Astrocyte (in vitro differentiated cells and primary cell): Measurements from ENCODE around the gene KCNMA1. TPM values are rescaled to one million over a fixed set of nuclear protein-coding genes. Genes with fewer than 3 reads are reported as not detected.

Experiments
- DNase-seq: peaks from one replicate; pipeline ENCODE4 v3.0.0-alpha.2; 2010; ENCODE audit warnings: low read depth
- FAIRE-seq: peaks from 2 replicates; lab custom pipeline; 2011; peaks lifted over from hg19 to GRCh38; lab: Jason Lieb, UNC
- H2AFZ ChIP-seq: 2 replicates; pipeline ENCODE4 v1.6.0; 2012; ENCODE audit warnings: low read depth, low read length, inconsistent platforms
- H3K27ac ChIP-seq: 2 replicates; pipeline ENCODE4 v1.5.1; 2011; ENCODE audit warnings: low read depth, low read length, inconsistent platforms
- H3K27me3 ChIP-seq: 2 replicates; pipeline ENCODE4 v1.6.0; 2011; ENCODE audit warnings: low read length, inconsistent platforms; ENCODE audit not compliant: insufficient read depth
- H3K36me3 ChIP-seq: 2 replicates; pipeline ENCODE4 v1.5.1; 2011; ENCODE audit warnings: low read length, inconsistent platforms; ENCODE audit not compliant: insufficient read depth
- H3K4me1 ChIP-seq: 2 replicates; pipeline ENCODE4 v1.5.1; 2011; ENCODE audit warnings: low read length, inconsistent platforms; ENCODE audit not compliant: insufficient read depth
- H3K4me2 ChIP-seq: 2 replicates; pipeline ENCODE4 v1.6.0; 2012; ENCODE audit warnings: low read length, inconsistent platforms
- H3K4me3 ChIP-seq: 2 replicates; pipeline ENCODE4 v1.5.1; 2011; ENCODE audit warnings: low read depth, mild to moderate bottlenecking, low read length, inconsistent platforms; ENCODE audit not compliant: insufficient read depth
- H3K79me2 ChIP-seq: 2 replicates; pipeline ENCODE4 v1.6.0; 2012; ENCODE audit warnings: mild to moderate bottlenecking, low read length, inconsistent platforms; ENCODE audit not compliant: insufficient read depth
- H3K9ac ChIP-seq: 2 replicates; pipeline ENCODE4 v1.6.0; 2012; ENCODE audit warnings: mild to moderate bottlenecking, low read length, inconsistent platforms
- H3K9me3 ChIP-seq: 2 replicates; pipeline ENCODE4 v1.5.1; 2012; ENCODE audit warnings: low read depth, mild to moderate bottlenecking, low read length, inconsistent platforms; ENCODE audit not compliant: insufficient read depth
- H4K20me1 ChIP-seq: 2 replicates; pipeline ENCODE4 v1.6.0; 2012; ENCODE audit warnings: low read length, inconsistent platforms; ENCODE audit not compliant: insufficient read depth
- H3K27ac Mint-ChIP-seq: one replicate; pipeline ENCODE4 v1.8.0; 2021; ENCODE audit warnings: mild to moderate bottlenecking, mixed read lengths; ENCODE audit not compliant: unreplicated experiment
- H3K27me3 Mint-ChIP-seq: one replicate; pipeline ENCODE4 v1.8.0; 2021; ENCODE audit warnings: low read depth, mixed read lengths; ENCODE audit not compliant: unreplicated experiment
- H3K36me3 Mint-ChIP-seq: one replicate; pipeline ENCODE4 v1.8.0; 2021; ENCODE audit warnings: low read depth, mixed read lengths; ENCODE audit not compliant: unreplicated experiment
- H3K4me1 Mint-ChIP-seq: one replicate; pipeline ENCODE4 v1.8.0; 2021; ENCODE audit warnings: low read depth, mixed read lengths; ENCODE audit not compliant: unreplicated experiment
- H3K4me3 Mint-ChIP-seq: one replicate; pipeline ENCODE4 v1.8.0; 2021; ENCODE audit warnings: mild to moderate bottlenecking, moderate library complexity, mixed read lengths; ENCODE audit not compliant: unreplicated experiment
- H3K9me3 Mint-ChIP-seq: one replicate; pipeline ENCODE4 v1.8.0; 2021; ENCODE audit warnings: mild to moderate bottlenecking, mixed read lengths; ENCODE audit not compliant: unreplicated experiment
- CTCF ChIP-seq: IDR thresholded peaks from 2 replicates; pipeline ENCODE4 v1.5.1; 2011; ENCODE audit warnings: low read depth, mild to moderate bottlenecking, inconsistent platforms, low read length, moderate library complexity; ENCODE audit not compliant: insufficient read depth
- EZH2 ChIP-seq: IDR thresholded peaks from 2 replicates; pipeline ENCODE4 v1.6.1; 2012; ENCODE audit warnings: mild to moderate bottlenecking, low read length, inconsistent platforms; ENCODE audit not compliant: insufficient read depth
- total RNA-seq: library from RNA; stranded (reverse); gene quantifications from 2 replicates; pipeline ENCODE4 v1.2.1, GENCODE V29; 2021

The KCNMA1 gene
- total RNA-seq, 1 donor from 2014 or later, result 45.8 TPM

DNA sequence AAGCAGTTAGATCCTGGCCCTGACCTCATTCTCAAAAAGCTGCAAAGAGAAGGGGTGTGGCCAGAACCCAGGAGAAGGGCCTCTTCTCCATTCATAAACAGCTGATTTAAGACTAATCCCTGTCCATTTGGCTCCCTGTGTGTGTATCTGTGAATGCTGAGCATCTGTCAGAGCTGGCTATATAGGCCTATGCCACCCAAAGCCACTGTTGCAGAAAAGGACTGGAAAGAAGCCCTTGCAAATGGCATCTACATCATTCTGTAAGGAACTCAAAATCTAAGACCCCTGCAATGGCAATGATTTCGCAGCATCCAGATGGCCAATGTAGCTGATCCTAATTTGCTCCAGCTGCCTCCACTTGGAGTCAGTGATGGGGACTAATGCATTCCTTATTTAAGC, 384.5 kb downstream of the KCNMA1 start:
- H3K9me3 Mint-ChIP-seq, result peaks cover 4% of the 10 kb centered on the region
- H3K4me1 ChIP-seq, result peaks cover 6% of the 10 kb centered on the region
- peak overlapping the region; percentile 10 for H3K27ac Mint-ChIP-seq
- H3K4me3 ChIP-seq, result no peak overlapping the region
- H3K9ac ChIP-seq, result no peak overlapping the region
- H4K20me1 ChIP-seq, result no peaks in the 10 kb centered on the region
- no peak overlapping the region for H3K4me3 Mint-ChIP-seq
- H2AFZ ChIP-seq, result no peak overlapping the region
- no peaks in the 10 kb centered on the region for H3K27me3 ChIP-seq
- H3K4me1 Mint-ChIP-seq, result peaks cover 23% of the 10 kb centered on the region
- H3K27ac ChIP-seq, result no peak overlapping the region
- FAIRE-seq (no peak), DNase-seq (no peak)
- H3K4me2 ChIP-seq, result no peak overlapping the region
- no peaks in the 10 kb centered on the region for H3K36me3 ChIP-seq
- no peaks in the 10 kb centered on the region for H3K79me2 ChIP-seq
- no peaks in the 10 kb centered on the region for H3K9me3 ChIP-seq
- no peaks in the 10 kb centered on the region for H3K36me3 Mint-ChIP-seq
- H3K27me3 Mint-ChIP-seq, result no peaks in the 10 kb centered on the region
- TF ChIP-seq CTCF, result no peak
- no peak for TF ChIP-seq EZH2

DNA sequence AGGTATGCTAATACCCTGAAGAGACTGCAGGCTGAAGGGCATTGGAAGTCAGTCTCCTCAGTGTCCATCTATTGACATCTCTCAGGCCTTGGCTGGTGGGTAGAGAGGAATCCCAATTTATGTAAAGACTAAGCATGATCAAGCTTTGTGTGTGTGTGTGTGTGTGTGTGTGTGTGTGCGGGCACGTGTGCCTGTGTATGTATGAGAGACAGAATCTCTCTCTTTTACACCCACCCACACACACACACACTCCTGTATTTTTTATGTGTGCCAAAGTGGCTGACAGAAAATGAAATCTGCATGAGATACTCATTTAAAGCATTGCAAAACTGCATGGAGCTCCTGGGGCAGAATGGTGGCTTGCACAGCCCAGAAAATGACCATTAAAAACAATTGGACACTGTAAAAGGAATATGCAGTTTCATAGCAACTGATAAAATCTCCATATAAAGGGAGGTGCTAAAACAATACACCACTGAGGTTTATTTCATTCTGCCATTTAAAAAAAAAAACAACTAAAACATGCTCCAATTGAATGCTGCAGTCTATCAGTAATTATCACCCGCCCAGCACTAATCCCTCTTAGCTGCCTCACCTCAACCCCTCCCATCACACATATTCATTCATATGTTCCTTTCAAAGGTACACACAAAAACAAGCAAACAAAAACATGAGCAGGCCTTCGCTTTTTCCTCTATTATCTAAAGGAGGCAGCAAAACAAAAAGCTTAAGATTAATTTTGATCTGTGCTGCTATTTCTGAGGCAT, 385.0 kb downstream of the KCNMA1 start:
- H3K9me3 Mint-ChIP-seq, result peaks cover 3% of the 10 kb centered on the region
- H3K27ac ChIP-seq, result no peak overlapping the region
- no peaks in the 10 kb centered on the region for H3K36me3 Mint-ChIP-seq
- peaks cover 6% of the 10 kb centered on the region for H3K4me1 ChIP-seq
- H4K20me1 ChIP-seq, result no peaks in the 10 kb centered on the region
- no peak for FAIRE-seq
- no peak overlapping the region for H3K4me3 Mint-ChIP-seq
- H3K9ac ChIP-seq, result no peak overlapping the region
- H3K27me3 ChIP-seq, result no peaks in the 10 kb centered on the region
- H2AFZ ChIP-seq, result no peak overlapping the region
- no peaks in the 10 kb centered on the region for H3K36me3 ChIP-seq
- H3K4me3 ChIP-seq, result no peak overlapping the region
- H3K27ac Mint-ChIP-seq, result peak overlapping the region; percentile 10
- TF ChIP-seq EZH2, result no peak
- TF ChIP-seq CTCF, result no peak
- H3K79me2 ChIP-seq, result no peaks in the 10 kb centered on the region
- H3K9me3 ChIP-seq, result no peaks in the 10 kb centered on the region
- H3K27me3 Mint-ChIP-seq, result no peaks in the 10 kb centered on the region
- no peak for DNase-seq
- H3K4me1 Mint-ChIP-seq, result peaks cover 29% of the 10 kb centered on the region
- no peak overlapping the region for H3K4me2 ChIP-seq

DNA sequence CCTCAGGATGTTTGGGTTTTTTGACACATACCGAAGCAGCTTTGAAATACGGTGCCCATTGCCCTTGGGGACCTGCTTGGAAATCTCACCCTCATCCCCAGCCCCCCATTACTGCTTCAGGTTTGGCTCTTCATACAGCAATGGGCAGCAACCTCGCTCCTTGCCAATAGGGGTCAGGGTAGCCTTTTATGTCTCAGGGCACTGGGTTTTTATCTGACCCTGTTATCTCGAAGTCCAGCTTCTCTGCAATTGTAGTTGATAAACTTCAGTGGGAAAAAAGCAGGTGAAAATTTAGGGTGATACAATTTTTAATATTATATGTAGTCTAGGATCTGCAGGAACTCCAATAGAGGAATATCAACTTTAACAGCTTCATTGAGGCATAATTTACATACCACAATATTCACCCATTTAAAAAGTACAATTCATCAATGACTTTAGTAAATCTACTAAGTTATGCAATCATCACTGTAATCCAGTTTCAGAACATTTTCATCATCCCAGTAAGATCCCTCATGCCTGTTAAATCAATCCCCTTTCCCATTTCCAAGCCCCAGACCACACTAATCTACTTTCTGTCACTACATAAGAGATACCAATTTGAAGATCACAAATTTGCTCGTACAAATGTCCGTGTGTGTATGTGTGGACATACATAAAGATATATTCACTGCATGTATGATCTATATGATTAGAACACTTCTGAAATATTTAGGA, 386.2 kb downstream of the KCNMA1 start:
- FAIRE-seq, result peak; percentile 74
- H3K27ac Mint-ChIP-seq, result no peak overlapping the region

More for the DNA sequence above, 386.2 kb downstream of the KCNMA1 start:
- H3K4me3 Mint-ChIP-seq, result no peak overlapping the region
- no peaks in the 10 kb centered on the region for H4K20me1 ChIP-seq
- no peak for DNase-seq
- H3K27ac ChIP-seq, result no peak overlapping the region
- no peak overlapping the region for H3K4me3 ChIP-seq
- H3K27me3 ChIP-seq, result no peaks in the 10 kb centered on the region
- H3K36me3 Mint-ChIP-seq, result no peaks in the 10 kb centered on the region
- H3K79me2 ChIP-seq, result no peaks in the 10 kb centered on the region
- no peaks in the 10 kb centered on the region for H3K9me3 Mint-ChIP-seq
- H3K4me1 Mint-ChIP-seq, result peaks cover 38% of the 10 kb centered on the region
- H3K27me3 Mint-ChIP-seq, result no peaks in the 10 kb centered on the region
- no peak overlapping the region for H3K9ac ChIP-seq
- no peak overlapping the region for H2AFZ ChIP-seq
- H3K4me2 ChIP-seq, result no peak overlapping the region
- H3K4me1 ChIP-seq, result peaks cover 13% of the 10 kb centered on the region
- H3K9me3 ChIP-seq, result no peaks in the 10 kb centered on the region
- TF ChIP-seq EZH2, result no peak
- TF ChIP-seq CTCF, result peak; percentile 83
- no peaks in the 10 kb centered on the region for H3K36me3 ChIP-seq
